K562 (cell line): ENCODE measurements around the gene SAPCD1.

Experiments
- KLF13 ChIP-seq: fragments of 450-650 bp; IDR thresholded peaks from 2 replicates; pipeline ENCODE4 v1.6.1; 2016; ENCODE audit warnings: missing genetic modification characterization, low read depth, mild to moderate bottlenecking, missing compliant biosample characterization, moderate library complexity, borderline replicate concordance
- RBFOX2 ChIP-seq: fragments of 200-400 bp; formaldehyde crosslinking; IDR thresholded peaks from 2 replicates; pipeline ENCODE4 v1.6.1; 2017; ENCODE audit warnings: low read depth, mild to moderate bottlenecking, low read length, moderate library complexity
- SAFB ChIP-seq: fragments of 200-400 bp; formaldehyde crosslinking; IDR thresholded peaks from 2 replicates; pipeline ENCODE4 v1.6.1; 2017; ENCODE audit warnings: low read depth, low read length, borderline replicate concordance
- TAF1 ChIP-seq: IDR thresholded peaks from 2 replicates; pipeline ENCODE4 v1.6.1; 2011; ENCODE audit warnings: mild to moderate bottlenecking, low read length, moderate library complexity; ENCODE audit not compliant: insufficient read depth, control insufficient read depth, severe bottlenecking; ENCODE audit errors: extremely low read depth
- TEAD2 ChIP-seq: fragments of 450-650 bp; IDR thresholded peaks from 2 replicates; pipeline ENCODE4 v1.6.1; 2016; ENCODE audit warnings: missing genetic modification characterization, control low read depth, missing compliant biosample characterization
- ZEB2 ChIP-seq: fragments of 450-650 bp; IDR thresholded peaks from 2 replicates; pipeline ENCODE4 v1.6.1; 2016
- ZNF133 ChIP-seq: fragments of 250-450 bp; sonication (Bioruptor Pico); IDR thresholded peaks from 2 replicates; pipeline ENCODE4 v1.4.0; 2020; ENCODE audit warnings: mild to moderate bottlenecking
- ZNF644 ChIP-seq: fragments of 200-800 bp; sonication (Bioruptor generic); IDR thresholded peaks from 2 replicates; pipeline ENCODE4 v1.6.1; 2016; ENCODE audit warnings: low read depth, missing genetic modification characterization, missing compliant biosample characterization
- ZNF764 ChIP-seq: fragments of 250-450 bp; sonication (Bioruptor Pico); IDR thresholded peaks from 2 replicates; pipeline ENCODE4 v1.4.0; 2020; ENCODE audit warnings: low read depth, mild to moderate bottlenecking, moderate library complexity
- TF ChIP-seq, protein P1 (sequence below): fragments of 250-450 bp; sonication (Bioruptor Pico); IDR thresholded peaks from 2 replicates; pipeline ENCODE4 v1.5.0; 2020; ENCODE audit warnings: mild to moderate bottlenecking, borderline replicate concordance
- TF ChIP-seq, protein P2 (sequence below), 2 experiments: IDR thresholded peaks; 2 replicates each; pipeline ENCODE4 v1.6.1; 2011; ENCODE audit warnings: borderline replicate concordance in 1 of 2, control low read depth in 1 of 2, low read depth in 1 of 2, low read length in 1 of 2, mild to moderate bottlenecking in 1 of 2, mixed read lengths in 1 of 2, moderate library complexity in 1 of 2; ENCODE audit not compliant: insufficient read depth in 1 of 2, insufficient read length in 1 of 2, poor library complexity in 1 of 2, severe bottlenecking in 1 of 2; ENCODE audit errors: extremely low read depth in 1 of 2
- TF ChIP-seq, protein P3 (sequence below): fragments of 450-650 bp; IDR thresholded peaks from 2 replicates; pipeline ENCODE4 v1.6.1; 2017; ENCODE audit warnings: antibody characterized with exemption, mild to moderate bottlenecking
- TF ChIP-seq, protein P4 (sequence below), 3 experiments: IDR thresholded peaks in 2 of 3; conservative IDR thresholded peaks in 1 of 3; 2 replicates each; pipeline ENCODE4 v1.5.1; 2011 to 2012; ENCODE audit warnings: low read length in 3 of 3, mild to moderate bottlenecking in 3 of 3, control low read depth in 2 of 3, improper control_type of control experiment in 1 of 3, inconsistent platforms in 1 of 3, low read depth in 1 of 3, mixed read lengths in 1 of 3, moderate library complexity in 1 of 3; ENCODE audit not compliant: insufficient read depth in 2 of 3

DNA sequence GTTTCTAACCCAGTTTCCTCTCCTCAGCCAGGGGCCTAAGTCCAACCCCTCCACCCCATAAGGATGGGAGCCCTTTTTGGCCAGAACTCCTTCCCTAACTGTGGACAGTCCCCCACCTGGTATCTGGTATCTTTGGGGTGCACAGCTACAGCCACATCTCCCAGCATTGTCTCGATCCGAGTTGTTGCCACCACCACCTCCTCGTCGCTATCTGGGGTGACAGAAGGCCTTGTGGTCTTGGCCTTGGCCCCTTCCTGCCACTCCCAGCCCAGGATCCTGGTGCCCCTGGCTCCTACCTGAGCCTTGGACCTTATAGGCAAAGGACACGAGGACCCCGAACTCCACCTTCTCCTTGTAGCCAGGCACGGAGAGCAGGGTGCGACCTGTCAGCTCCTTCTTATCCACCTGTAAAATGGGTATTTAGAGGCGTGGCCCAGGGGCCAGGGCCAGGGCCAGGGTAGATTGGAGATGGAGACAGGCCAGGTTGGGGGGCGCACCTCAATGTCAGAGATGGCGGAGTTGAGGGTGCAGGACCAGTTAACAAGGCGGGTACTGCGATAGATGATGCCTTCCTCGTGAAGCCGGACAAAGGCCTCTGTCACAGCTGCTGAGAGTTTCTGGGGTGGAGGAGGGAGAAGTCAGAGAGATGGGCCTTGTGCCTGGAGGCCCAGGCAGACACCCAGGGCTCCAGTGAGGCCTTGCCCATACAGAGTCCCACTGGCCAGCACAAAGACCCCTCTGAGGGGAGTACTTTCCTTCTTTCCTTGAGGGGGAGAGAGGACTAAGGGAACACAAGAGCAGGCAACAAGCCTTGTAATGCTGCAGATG is 21.9 kb downstream of the SAPCD1 start:
- TF ChIP-seq, protein P1, sequence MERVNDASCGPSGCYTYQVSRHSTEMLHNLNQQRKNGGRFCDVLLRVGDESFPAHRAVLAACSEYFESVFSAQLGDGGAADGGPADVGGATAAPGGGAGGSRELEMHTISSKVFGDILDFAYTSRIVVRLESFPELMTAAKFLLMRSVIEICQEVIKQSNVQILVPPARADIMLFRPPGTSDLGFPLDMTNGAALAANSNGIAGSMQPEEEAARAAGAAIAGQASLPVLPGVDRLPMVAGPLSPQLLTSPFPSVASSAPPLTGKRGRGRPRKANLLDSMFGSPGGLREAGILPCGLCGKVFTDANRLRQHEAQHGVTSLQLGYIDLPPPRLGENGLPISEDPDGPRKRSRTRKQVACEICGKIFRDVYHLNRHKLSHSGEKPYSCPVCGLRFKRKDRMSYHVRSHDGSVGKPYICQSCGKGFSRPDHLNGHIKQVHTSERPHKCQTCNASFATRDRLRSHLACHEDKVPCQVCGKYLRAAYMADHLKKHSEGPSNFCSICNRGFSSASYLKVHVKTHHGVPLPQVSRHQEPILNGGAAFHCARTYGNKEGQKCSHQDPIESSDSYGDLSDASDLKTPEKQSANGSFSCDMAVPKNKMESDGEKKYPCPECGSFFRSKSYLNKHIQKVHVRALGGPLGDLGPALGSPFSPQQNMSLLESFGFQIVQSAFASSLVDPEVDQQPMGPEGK (CRISPR knock-in tag) = no peak
- TF ChIP-seq RBFOX2 (peak; percentile 57), ZNF764 (CRISPR knock-in tag) (no peak), SAFB (no peak), ZNF133 (CRISPR knock-in tag) (no peak), ZEB2 (no peak), TEAD2 (no peak), KLF13 (tag) (no peak), ZNF644 (tag) (no peak), TAF1 (no peak)
- TF ChIP-seq, protein P2, sequence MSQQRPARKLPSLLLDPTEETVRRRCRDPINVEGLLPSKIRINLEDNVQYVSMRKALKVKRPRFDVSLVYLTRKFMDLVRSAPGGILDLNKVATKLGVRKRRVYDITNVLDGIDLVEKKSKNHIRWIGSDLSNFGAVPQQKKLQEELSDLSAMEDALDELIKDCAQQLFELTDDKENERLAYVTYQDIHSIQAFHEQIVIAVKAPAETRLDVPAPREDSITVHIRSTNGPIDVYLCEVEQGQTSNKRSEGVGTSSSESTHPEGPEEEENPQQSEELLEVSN (IDR thresholded peaks at IDR 0.05; ENCODE audit: borderline replicate concordance in 1 of 2, extremely low read depth in 1 of 2, insufficient read depth in 1 of 2, insufficient read length in 1 of 2, low read depth in 1 of 2, low read length in 1 of 2, poor library complexity in 1 of 2, severe bottlenecking in 1 of 2) = no peak
- TF ChIP-seq, protein P3, sequence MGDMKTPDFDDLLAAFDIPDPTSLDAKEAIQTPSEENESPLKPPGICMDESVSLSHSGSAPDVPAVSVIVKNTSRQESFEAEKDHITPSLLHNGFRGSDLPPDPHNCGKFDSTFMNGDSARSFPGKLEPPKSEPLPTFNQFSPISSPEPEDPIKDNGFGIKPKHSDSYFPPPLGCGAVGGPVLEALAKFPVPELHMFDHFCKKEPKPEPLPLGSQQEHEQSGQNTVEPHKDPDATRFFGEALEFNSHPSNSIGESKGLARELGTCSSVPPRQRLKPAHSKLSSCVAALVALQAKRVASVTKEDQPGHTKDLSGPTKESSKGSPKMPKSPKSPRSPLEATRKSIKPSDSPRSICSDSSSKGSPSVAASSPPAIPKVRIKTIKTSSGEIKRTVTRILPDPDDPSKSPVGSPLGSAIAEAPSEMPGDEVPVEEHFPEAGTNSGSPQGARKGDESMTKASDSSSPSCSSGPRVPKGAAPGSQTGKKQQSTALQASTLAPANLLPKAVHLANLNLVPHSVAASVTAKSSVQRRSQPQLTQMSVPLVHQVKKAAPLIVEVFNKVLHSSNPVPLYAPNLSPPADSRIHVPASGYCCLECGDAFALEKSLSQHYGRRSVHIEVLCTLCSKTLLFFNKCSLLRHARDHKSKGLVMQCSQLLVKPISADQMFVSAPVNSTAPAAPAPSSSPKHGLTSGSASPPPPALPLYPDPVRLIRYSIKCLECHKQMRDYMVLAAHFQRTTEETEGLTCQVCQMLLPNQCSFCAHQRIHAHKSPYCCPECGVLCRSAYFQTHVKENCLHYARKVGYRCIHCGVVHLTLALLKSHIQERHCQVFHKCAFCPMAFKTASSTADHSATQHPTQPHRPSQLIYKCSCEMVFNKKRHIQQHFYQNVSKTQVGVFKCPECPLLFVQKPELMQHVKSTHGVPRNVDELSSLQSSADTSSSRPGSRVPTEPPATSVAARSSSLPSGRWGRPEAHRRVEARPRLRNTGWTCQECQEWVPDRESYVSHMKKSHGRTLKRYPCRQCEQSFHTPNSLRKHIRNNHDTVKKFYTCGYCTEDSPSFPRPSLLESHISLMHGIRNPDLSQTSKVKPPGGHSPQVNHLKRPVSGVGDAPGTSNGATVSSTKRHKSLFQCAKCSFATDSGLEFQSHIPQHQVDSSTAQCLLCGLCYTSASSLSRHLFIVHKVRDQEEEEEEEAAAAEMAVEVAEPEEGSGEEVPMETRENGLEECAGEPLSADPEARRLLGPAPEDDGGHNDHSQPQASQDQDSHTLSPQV = no peak
- TF ChIP-seq, protein P4, sequence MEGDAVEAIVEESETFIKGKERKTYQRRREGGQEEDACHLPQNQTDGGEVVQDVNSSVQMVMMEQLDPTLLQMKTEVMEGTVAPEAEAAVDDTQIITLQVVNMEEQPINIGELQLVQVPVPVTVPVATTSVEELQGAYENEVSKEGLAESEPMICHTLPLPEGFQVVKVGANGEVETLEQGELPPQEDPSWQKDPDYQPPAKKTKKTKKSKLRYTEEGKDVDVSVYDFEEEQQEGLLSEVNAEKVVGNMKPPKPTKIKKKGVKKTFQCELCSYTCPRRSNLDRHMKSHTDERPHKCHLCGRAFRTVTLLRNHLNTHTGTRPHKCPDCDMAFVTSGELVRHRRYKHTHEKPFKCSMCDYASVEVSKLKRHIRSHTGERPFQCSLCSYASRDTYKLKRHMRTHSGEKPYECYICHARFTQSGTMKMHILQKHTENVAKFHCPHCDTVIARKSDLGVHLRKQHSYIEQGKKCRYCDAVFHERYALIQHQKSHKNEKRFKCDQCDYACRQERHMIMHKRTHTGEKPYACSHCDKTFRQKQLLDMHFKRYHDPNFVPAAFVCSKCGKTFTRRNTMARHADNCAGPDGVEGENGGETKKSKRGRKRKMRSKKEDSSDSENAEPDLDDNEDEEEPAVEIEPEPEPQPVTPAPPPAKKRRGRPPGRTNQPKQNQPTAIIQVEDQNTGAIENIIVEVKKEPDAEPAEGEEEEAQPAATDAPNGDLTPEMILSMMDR (IDR thresholded peaks at IDR 0.05 in 2 of 3, conservative IDR thresholded peaks at IDR 0.05 in 1 of 3; ENCODE audit: insufficient read depth in 2 of 3, low read depth in 1 of 3, low read length in 3 of 3) = no peak
